Limb (tissue), 2 donors: ENCODE results near the gene PDPR.
A peak's percentile ranks its signal among the peaks of the same experiment; 100 is the strongest.
"Not testable (repeated sequence)": the region's sequence is repeated elsewhere in the genome, so short reads cannot be mapped to it uniquely, and the experiment has no call there.

ENCODE experiments used
- DNase-seq, 2 donors: peaks; one replicate each; pipeline ENCODE4 v3.0.0-alpha.2; 2016; ENCODE audit errors: extremely low spot score in 2 of 2

PDPR gene

DNA sequence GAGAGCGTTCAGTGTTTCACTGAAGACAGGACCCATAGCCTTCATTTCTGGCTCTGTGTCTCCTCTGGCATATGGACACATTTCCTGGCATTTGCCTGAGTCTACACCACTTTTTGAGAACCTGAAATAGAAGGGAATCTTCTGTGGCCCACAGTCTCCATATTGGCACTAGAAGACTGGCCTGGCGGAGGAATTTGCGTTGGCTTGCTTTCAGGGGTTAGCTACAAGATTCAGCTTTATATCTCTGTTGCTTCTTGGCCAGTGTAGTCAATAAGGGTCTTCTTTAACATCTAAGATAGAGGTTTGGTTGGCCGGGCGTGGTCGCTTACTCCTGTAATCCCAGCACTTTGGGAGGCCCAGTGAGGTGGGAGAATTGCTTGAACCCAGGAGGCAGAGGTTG lies 46.7 kb downstream of the PDPR start:
- no peak for DNase-seq

DNA sequence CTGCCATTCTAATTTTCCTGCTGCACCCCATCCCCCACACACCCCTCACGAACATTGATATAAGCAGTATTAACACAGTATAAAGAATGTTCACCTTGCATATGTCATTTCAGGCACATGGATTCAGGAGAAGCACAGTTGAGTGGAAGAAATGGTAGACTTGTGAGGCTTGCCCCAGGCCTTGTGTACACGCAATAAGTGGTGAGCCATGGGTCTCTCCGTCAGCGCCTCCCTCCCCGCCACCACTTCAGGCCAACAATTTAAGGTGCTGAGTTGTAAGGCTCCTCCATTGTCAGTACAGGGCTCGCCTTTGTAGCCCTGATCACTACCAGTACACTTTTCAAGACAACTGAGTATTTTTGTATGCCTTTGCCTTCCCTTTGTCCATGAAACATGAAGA lies 47.2 kb downstream of the PDPR start:
- no peak for DNase-seq

DNA sequence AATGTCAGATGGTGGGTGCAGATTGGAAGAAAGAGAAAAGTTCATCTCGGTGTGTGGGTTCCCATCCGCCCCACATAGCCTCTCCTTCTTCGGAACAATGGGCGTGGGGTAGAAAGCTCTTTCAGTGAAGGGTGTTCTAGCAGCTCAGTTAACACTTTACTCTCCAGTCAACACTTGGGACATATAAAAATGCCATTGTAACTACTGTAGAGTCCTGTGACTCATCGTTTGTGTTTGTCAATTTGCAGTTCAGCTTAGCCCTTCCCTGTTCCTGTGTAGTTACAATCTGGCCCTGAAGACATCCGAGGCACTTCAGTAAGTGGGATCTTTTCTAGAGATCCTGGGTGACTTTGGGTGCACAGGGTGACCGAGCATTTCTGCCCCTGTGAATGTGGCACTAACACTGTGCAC lies 47.9 kb downstream of the PDPR start:
- DNase-seq, result no peak

DNA sequence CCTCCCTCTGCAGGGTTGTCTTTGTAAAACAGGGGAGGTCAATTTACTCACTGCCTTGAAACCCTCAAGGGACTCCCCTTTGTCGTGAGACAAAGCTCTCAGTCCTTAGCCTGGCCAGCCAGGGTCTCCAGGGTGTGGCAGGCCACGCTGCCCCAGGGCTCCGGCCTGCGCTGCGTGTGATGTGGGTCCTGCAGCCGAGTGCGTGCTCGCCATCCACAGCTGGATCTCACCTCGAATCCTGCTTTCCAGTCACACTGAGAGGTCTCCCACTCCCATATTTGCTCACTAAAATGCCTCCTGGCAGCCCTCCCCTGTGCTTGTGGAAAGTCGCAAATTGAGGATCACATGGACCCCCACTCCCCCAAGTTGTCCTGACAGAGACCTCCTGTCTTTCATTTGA lies 49.5 kb downstream of the PDPR start:
- DNase-seq, result peak in 1 of 2 donors; percentile 16

DNA sequence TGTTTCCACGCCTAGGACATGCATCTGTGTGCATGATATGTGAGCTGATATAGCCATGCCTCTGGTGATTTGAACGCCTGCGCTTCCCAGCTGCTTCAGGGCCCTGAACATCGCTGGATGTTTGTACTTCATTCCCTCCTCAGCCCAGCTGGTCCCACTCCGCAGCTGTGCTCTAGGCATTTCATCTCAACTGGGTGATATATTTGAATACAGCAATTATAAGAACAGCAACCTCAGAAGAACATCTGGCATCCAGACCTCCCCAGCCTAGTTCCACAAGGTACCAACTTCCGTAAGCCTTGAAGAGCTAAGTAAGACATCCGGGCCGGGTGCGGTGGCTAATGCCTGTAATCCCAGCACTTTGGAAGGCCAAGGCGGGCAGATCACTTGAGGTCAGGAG lies 52.6 kb downstream of the PDPR start:
- not testable (repeated sequence) for DNase-seq

DNA sequence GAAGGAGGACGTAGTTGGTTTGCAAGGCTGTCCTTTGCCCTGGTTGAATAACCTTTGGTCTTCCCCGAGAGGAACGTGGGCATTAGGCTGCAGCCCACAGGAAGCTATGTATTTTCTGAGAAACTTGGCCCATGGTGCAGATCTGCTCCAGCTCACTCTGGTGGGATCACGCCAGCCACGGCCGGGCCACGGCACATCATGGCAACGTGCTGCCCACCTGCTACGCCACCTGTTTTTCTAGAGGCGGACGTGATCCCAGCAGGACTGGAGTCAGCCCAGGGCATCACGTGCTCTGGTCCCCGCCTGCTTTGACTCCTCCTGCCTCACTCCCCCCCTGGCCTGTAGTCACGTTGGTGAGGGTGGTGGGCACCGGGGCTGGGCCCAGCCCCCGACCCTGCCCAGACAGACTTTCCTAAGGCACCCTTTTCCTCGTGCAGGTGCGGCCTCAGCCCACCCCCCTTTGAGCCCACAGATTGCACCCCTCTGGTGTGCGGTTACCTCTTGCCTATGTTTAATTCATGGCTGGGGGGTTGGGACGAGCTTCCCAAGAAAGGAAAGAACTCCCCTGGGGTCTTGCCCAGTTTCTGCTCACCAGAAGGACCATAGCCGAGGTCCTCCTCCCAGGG lies 59.2 kb downstream of the PDPR start, which contains the start of gene CLEC18C:
Gene CLEC18C, plus strand, starts transcription at position 576 of the 626 bp plus-strand sequence. CDS start 492 bp downstream, outside the sequence.
- not testable (repeated sequence) for DNase-seq

DNA sequence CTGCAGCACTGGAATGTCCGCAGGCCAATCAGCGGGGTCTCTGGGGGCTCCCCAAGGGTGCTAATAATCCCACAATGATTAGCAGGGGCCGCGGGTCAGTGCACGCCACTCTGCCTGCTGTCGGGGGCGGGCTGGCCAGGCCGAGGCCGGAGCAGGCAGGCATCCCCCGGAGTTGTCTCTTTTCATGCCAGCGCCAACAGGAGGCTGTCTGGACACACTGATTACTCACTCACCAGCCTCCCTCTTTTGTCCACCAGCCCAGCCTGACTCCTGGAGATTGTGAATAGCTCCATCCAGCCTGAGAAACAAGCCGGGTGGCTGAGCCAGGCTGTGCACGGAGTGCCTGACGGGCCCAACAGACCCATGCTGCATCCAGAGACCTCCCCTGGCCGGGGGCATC lies 59.8 kb downstream of the PDPR start:
- not testable (repeated sequence) for DNase-seq

DNA sequence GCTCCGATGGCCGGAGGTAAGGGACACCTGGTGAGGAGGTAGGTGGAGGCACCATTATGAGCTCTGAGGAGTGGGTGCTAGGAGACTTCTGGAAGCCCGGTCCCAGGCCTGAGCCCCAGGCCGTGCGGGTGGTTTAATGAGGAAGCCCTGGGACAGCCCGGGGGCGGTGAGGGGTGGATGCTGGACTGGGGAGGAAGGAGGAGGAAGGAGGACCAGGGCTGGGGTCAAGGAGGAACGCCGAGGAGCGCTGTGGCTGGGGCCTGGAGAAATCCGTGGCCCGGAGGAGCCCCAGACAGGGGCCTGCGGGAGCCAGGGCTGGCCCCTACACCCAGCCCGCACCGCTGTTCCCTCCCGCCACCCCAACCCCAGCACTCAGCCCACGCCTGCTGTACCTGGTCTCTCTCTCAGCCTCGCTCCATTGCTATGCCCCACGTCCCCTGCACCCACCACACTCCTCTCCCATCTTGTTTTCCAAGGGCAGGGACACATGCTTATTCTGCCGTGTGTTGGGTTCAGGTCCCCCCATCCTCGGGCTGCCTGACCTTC lies 60.3 kb downstream of the PDPR start:
- not testable (repeated sequence) for DNase-seq

DNA sequence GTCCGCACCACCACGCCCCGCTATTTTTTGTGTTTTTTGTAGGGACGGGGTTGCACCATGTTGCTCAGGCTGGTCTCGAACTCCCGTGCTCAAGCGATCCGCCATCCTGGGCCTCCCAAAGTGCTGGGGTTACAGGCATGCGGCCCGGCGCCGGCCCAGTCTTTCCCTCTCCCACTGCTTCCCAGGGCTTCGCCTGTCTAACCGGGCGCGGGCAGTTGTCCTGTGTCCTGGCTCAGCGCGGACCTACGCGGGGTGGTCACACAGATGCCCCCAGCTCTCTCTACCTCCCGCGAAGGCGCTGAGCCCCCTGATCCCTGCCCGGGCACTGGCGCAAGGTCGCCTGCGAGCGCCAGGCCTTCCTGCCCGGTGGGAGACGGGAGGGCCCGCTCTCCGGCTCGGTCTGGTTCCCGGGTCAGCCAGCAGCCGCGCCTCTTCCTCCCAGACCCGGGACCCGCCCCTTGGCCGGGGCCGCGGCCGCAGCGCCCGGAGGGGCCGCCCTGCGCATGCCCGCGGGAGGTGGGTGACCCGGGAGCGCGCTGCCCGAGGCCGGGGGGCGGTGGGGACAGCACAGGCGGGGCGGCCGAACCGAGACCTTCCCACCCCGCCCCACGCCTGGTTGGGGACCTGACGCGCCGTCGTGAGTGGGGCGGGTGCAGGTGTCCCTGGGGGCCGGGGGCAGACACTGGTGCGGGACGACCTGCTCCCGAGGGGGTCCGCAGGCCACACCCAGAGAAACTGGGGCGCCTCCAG lies 73.9 kb downstream of the PDPR start:
- DNase-seq, result not testable (repeated sequence)

DNA sequence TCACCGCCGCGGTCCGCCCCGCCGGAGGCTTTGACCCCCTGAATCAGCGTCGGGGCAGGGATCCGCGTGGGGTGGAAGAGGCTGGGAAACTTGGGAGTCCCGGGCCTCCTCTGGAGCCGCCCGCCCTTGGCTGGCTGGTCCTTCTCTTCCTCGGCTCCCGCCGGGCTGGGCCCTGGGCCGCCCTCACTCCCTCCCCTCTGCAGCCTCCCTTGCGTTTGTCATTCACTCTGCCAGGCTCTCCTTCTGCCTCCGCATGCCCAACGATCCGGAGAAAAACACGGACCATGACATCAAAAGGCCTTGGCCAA lies 74.4 kb downstream of the PDPR start:
- not testable (repeated sequence) for DNase-seq

DNA sequence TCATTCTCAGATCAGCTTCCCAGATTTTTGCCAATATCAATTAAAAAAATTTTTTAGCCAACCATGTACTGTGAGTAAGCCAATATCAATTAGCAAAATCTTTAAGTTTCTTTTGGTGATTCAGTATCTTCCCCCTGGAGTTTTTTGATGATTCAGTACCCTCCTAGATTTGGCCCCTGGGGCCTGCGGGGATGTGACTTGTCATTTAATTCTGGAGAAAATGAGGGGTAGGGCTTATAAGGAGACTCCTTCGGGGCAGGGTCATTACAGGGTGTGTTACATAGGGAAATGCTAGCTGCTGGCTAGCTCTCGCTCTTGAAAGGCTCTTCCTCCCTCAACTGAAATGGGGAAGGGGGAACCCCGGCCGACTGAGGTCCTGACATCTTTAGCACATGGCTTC lies 76.4 kb downstream of the PDPR start:
- DNase-seq, result not testable (repeated sequence)

DNA sequence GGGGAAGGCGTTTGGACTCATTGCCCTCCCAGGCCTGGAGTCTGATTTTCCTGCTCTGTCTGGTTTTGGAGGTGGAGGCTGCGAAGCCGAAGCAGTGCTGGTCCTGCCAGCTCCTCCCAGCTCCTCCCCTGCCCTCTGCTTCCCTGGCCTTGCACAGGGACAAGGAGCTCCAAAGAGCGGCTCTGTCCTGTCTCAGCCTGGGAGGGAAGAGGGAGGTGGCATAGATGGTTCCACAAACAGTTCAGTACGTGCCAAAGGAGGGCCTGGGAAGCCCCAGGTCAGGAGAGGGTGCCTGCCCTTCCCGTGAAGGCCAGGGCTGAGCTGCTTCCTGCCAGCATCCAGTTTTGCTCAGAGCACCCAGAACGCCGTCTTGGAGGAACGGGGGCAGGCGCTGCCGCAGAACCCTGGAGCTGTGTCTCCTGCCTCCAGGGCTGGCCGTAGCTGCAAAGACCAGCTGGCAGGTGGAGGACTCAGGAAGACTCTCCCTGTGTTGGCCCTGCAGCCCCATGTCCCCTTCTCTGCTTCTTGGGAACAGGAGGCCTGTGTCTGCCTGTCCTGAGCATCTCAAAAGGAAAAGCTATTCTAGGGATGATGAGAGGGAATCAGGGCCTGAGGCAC lies 82.7 kb downstream of the PDPR start:
- DNase-seq, result not testable (repeated sequence)

DNA sequence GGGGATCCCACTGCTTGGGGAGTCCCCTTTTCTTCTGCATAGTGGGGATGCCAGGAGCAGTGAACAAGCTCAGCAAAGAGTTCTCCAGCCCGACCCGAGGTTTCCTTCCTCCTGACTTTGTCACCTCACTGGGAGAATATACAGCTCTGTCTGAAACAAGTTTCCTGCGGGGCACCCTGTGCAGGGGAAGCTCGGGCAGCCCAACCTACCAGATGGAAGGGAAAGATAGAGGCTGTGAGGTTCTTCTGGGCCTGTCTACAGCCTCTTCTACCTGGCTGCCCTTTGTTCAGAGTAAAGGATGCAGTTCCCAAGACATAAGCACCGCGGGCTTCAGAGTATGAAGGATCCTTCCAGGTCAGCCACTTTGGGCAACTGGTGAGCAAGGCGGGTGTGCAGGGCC lies 83.5 kb downstream of the PDPR start:
- not testable (repeated sequence) for DNase-seq

DNA sequence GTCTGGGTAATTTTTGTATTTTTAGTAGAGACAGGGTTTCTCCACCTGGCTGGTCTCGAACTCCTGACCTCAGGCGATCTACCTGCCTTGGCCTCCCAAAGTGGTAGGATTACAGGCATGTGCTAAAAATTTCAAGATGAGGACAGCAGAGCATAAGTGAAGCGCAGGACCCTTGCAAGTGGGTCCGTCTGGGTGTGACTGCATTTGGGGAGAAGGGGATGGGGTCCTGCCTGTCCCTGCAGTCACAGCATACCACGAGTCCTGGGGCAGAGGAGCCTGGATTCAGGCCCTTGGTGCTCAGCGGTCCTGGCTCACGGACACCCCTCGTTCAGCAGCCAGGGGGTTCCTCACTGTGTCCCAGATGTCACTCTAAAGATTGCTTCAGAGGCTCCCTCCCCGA lies 84.1 kb downstream of the PDPR start:
- not testable (repeated sequence) for DNase-seq

DNA sequence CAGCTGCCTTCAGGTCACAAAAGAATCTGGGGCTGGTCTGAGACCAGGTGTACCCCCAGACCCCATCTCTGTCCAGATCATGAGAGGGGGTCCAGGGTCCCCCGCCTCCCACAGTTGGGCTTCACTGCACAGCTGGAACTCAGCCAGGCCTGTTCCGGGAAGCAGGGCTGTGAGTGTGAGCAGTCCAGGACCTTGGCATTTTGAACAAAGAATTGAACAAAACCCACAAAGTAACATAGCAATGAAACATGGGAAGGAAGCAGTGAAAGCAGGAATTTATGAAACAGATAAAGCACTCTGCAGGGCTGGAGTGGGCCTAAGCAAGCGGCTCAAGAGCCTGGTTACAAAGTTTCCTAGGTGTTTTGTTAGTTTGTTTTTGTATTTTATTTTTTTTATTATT lies 84.5 kb downstream of the PDPR start:
- DNase-seq, result peak in 1 of 2 donors; percentile 35

DNA sequence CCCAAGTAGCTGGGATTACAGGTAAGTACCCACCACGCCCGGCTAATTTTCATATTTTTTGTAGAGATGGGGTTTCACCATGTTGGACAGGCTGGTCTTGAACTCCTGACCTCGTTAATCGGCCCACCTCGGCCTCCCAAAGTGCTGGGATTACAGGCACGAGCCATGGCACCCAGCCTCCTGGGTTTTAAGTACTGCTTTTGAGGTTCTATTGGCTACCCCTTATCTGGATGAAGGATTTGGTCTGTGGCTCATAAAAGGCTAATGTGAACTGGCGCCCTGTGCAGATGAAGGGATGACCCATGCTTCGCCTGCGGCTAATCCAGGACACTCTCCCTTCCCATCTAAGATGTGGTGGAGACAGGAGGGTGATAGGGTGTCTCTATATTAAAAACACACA lies 85.0 kb downstream of the PDPR start:
- DNase-seq, result not testable (repeated sequence)

DNA sequence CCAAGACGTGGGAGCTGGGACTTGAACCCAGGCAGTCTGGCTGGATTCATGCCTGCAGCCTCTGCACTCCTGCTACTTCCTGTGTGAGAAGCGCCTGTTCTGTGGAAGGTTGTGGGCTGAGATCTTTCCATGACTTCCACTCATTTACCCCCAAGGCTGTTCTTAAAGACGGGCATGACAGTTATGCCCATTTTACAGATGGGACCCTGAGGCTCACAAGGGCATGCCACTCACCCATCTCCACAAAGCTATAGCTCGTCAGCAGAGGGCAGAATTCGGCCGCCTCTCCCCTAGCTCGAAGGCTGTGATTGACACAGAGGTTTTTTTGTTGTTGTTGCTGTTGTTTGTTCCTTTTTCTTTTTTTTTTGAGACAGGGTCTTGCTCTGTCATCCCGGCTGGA lies 85.9 kb downstream of the PDPR start:
- DNase-seq, result not testable (repeated sequence)

DNA sequence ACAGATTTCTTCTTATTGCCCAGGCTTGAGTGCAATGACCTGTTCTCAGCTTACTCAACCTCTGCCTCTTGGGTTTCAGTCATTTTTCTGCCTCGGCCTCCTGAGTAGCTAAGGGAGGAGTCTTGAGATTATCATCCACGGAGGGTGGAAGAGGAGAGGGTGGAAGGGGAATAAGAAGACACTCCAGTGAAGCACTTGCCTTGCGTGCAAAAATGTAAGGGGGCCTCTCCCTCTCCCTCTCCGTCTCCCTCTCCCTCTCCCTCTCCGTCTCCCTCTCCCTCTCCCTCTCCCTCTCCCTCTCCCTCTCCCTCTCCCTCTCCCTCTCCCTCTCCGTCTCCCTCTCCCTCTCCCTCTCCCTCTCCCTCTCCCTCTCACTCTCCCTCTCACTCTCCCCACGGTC lies 89.4 kb downstream of the PDPR start:
- DNase-seq, result not testable (repeated sequence)

DNA sequence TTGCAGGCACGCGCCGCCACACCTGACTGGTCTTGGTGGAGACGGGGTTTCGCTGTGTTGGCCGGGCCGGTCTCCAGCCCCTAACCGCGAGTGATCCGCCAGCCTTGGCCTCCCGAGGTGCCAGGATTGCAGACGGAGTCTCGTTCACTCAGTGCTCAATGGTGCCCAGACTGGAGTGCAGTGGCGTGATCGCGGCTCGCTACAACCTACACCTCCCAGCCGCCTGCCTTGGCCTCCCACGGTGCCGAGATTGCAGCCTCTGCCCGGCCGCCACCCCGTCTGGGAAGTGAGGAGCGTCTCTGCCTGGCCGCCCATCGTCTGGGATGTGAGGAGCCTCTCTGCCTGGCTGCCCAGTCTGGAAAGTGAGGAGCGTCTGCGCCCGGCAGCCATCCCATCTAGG lies 89.9 kb downstream of the PDPR start:
- DNase-seq, result not testable (repeated sequence)

DNA sequence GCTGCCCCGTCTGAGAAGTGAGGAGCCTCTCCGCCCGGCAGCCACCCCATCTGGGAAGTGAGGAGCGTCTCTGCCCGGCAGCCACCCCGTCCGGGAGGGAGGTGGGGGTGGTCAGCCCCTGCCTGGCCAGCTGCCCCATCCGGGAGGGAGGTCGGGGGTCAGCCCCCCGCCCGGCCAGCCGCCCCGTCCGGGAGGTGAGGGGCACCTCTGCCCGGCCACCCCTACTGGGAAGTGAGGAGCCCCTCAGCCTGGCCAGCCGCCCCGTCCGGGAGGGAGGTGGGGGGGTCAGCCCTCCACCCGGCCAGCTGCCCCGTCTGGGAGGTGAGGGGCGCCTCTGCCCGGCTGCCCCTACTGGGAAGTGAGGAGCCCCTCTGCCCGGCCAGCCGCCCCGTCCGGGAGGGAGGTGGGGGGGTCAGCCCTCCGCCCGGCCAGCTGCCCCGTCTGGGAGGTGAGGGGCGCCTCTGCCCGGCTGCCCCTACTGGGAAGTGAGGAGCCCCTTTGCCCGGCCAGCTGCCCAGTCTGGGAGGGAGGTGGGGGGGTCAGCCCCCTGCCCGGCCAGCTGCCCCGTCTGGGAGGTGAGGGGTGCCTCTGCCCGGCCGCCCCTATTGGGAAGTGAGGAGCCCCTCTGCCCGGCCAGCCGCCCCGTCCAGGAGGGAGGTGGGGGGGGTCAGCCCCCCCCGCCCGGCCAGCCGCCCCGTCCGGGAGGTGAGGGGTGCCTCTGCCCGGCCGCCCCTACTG lies 90.7 kb downstream of the PDPR start:
- DNase-seq, result not testable (repeated sequence)

DNA sequence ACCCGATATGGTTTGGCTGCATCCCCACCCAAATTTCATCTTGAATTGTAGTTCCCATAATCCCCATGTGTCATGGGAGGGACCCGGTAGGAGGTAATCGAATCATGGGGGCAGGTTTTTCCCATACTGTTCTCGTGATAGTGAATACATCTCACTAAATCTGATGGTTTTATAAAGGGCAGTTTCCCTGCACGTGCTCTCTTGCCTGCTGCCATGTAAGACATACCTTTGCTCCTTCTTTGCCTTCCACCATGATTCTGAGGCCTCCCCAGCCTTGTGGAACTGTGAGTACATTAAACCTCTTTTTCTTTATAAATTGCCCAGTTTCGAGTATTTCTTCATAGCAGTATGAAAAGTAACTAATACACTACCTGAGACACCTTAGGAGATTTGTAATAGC lies 92.2 kb downstream of the PDPR start:
- not testable (repeated sequence) for DNase-seq
